B cell (primary cell): ENCODE measurements around the gene IFRD1. TPM values are rescaled to one million over a fixed set of nuclear protein-coding genes. Genes with fewer than 3 reads are reported as not detected.

Experiments
- ATAC-seq: fragments of 200-7000 bp; cut with Tn5 transposase; one replicate; pipeline ENCODE4 v1.10.0; 2021; ENCODE audit warnings: low read depth, mild to moderate bottlenecking, moderate number of reproducible peaks, moderate library complexity
- CTCF ChIA-PET: fragments of 350-600 bp; sonication (Branson Sonifier 250); formaldehyde crosslinking; loops from one replicate; lab custom pipeline; 2021; ENCODE audit warnings: antibody characterized with exemption, inconsistent platforms; lab: Charles Lee
- POLR2A ChIA-PET: fragments of 350-600 bp; sonication (Branson Sonifier 250); formaldehyde crosslinking; loops from one replicate; lab custom pipeline; 2021; ENCODE audit warnings: antibody characterized with exemption; lab: Charles Lee
- DNase-seq: peaks from one replicate; pipeline ENCODE4 v3.0.0; 2013
- H2AFZ ChIP-seq: 2 replicates; pipeline ENCODE4 v1.6.1; 2012; ENCODE audit warnings: mild to moderate bottlenecking, low read depth, low read length; ENCODE audit not compliant: insufficient read depth, poor library complexity, severe bottlenecking
- H3K27ac ChIP-seq, 2 donors: 1 replicate in 1 of 2; 2 replicates in 1 of 2; pipeline ENCODE4 v1.5.1; 2012 to 2013; ENCODE audit warnings: low read length in 2 of 2, mild to moderate bottlenecking in 2 of 2, moderate library complexity in 1 of 2
- H3K27me3 ChIP-seq, 4 experiments: fragments of 200-600 bp in 1 of 4; sonication (generic) in 1 of 4; replicated peaks in 1 of 4; 1 replicate in 2 of 4; 2 replicates in 2 of 4; pipeline versions ENCODE4 v1.6.1 to v1.7.0; 2013 to 2016; ENCODE audit warnings: low read length in 3 of 4, mild to moderate bottlenecking in 2 of 4, mixed read lengths in 1 of 4, moderate library complexity in 1 of 4; ENCODE audit not compliant: insufficient read depth in 4 of 4, control insufficient read depth in 3 of 4; ENCODE audit errors: control extremely low read depth in 1 of 4
- H3K36me3 ChIP-seq, 2 experiments: replicated peaks in 1 of 2; 1 replicate in 1 of 2; 2 replicates in 1 of 2; pipeline versions ENCODE4 v1.6.1 to v1.7.1; 2013; ENCODE audit warnings: low read length in 1 of 2; ENCODE audit not compliant: insufficient read depth in 2 of 2, control insufficient read depth in 1 of 2; ENCODE audit errors: control extremely low read depth in 1 of 2, extremely low read depth in 1 of 2
- H3K4me1 ChIP-seq, 2 donors: fragments of 200-600 bp in 1 of 2; sonication (generic) in 1 of 2; 1 replicate in 1 of 2; 2 replicates in 1 of 2; pipeline versions ENCODE4 v1.5.1 to v1.6.1; 2013 to 2017; ENCODE audit warnings: low read length in 2 of 2; ENCODE audit not compliant: control insufficient read depth in 2 of 2, insufficient read depth in 2 of 2
- H3K4me2 ChIP-seq: replicated peaks from 2 replicates; pipeline ENCODE3; 2012; ENCODE audit warnings: mild to moderate bottlenecking, low read depth, low read length; ENCODE audit not compliant: poor library complexity, severe bottlenecking
- H3K4me3 ChIP-seq, 5 experiments: fragments of 200-600 bp in 1 of 5; sonication (generic) in 1 of 5; 1 replicate in 3 of 5; 2 replicates in 2 of 5; pipeline versions ENCODE4 v1.5.1 to v1.7.0; 2011 to 2016; ENCODE audit warnings: low read length in 4 of 5, mild to moderate bottlenecking in 4 of 5, low read depth in 2 of 5, control low read depth in 1 of 5, moderate library complexity in 1 of 5; ENCODE audit not compliant: insufficient read depth in 1 of 5; ENCODE audit errors: control extremely low read depth in 1 of 5, extremely low read depth in 1 of 5
- H3K79me2 ChIP-seq: fragments of 200-600 bp; sonication (generic); one replicate; pipeline ENCODE4 v1.6.0; 2016; ENCODE audit warnings: low read length; ENCODE audit not compliant: control insufficient read depth, insufficient read depth
- H3K9ac ChIP-seq: fragments of 200-600 bp; sonication (generic); 2 replicates; pipeline ENCODE4 v1.6.1; 2017; ENCODE audit warnings: mild to moderate bottlenecking, low read length, moderate library complexity
- H3K9me3 ChIP-seq, 3 donors: one replicate each; pipeline versions ENCODE4 v1.6.1 to v1.7.1; 2013; ENCODE audit warnings: low read length in 2 of 3; ENCODE audit not compliant: control insufficient read depth in 2 of 3, insufficient read depth in 1 of 3; ENCODE audit errors: control extremely low read depth in 1 of 3
- H4K20me1 ChIP-seq: 2 replicates; pipeline ENCODE4 v1.6.0; 2012; ENCODE audit warnings: mild to moderate bottlenecking, low read length; ENCODE audit not compliant: insufficient read depth, control insufficient read depth, poor library complexity, severe bottlenecking
- H3K27ac Mint-ChIP-seq: one replicate; pipeline ENCODE4 v1.8.0; 2021; ENCODE audit warnings: mixed read lengths
- H3K27me3 Mint-ChIP-seq: one replicate; pipeline ENCODE4 v1.8.0; 2021; ENCODE audit warnings: mixed read lengths
- H3K4me1 Mint-ChIP-seq: one replicate; pipeline ENCODE4 v1.8.0; 2021; ENCODE audit warnings: mixed read lengths
- H3K4me3 Mint-ChIP-seq: one replicate; pipeline ENCODE4 v1.8.0; 2021; ENCODE audit warnings: mixed read lengths
- H3K9me3 Mint-ChIP-seq: one replicate; pipeline ENCODE4 v1.8.0; 2022; ENCODE audit warnings: mixed read lengths; ENCODE audit not compliant: insufficient read depth
- EZH2 ChIP-seq: IDR thresholded peaks from 2 replicates; pipeline ENCODE4 v1.6.1; 2012; ENCODE audit warnings: borderline replicate concordance, low read depth, mild to moderate bottlenecking, moderate library complexity, low read length; ENCODE audit not compliant: insufficient read depth, poor library complexity, severe bottlenecking
- WGBS: methylation state at CpG from one replicate; pipeline ENCODE4 v1.1.5; 2013; ENCODE audit warnings: missing lambda C conversion rate; ENCODE audit not compliant: insufficient coverage; 5-methylcytosine and 5-hydroxymethylcytosine counted together
- intact Hi-C: fragments of 100-400 bp; cut with micrococcal nuclease; formaldehyde crosslinking; loops from one replicate; pipeline ENCODE4 v1.10.0; 2022
- polyA plus RNA-seq: library from polyadenylated mRNA; depleted of rRNA; stranded (reverse); fragments of >200 nt; gene quantifications from 2 replicates; pipeline ENCODE4 v1.2.3, GENCODE V29; 2012
- total RNA-seq, 2 donors: library from RNA; stranded (reverse); fragments of 120-200 nt in 1 of 2; gene quantifications; 1 replicate in 1 of 2; 2 replicates in 1 of 2; pipeline versions ENCODE4 v1.2.3 to v1.2.4, GENCODE V29; 2013 to 2022
- TF ChIP-seq, protein P1 (sequence below): fragments of 200-600 bp; IDR thresholded peaks from one replicate; pipeline ENCODE4 v1.8.0; 2022; ENCODE audit warnings: antibody characterized with exemption, mild to moderate bottlenecking

The IFRD1 gene
- total and polyA plus RNA-seq, 2 donors (not counting 1 experiment from before 2014, with no cell fraction given), result 54.1 to 106 TPM

DNA sequence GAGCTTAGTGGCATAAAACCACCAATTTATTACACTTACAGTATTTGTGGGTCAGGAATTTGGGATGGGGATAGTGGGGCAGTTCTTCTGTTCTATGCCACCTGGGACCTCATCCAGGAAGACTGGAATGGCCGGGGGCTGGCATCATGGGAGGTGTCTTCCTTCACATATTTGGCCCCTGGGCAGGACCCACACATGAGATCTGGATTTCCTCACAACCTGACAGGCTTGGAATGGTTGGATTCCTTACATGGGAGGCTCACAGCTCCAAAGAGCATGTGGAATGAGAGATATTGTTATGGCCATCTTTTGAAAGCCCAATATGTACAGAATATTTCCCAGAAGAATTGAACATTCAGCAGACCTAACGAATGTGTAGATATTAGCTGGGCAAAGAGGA, 52.4 kb downstream of the IFRD1 start:
- Histone ChIP-seq H3K9ac (no peak overlapping the region), H3K9me3 (no peaks in the 10 kb centered on the region), H2AFZ (no peak overlapping the region), H3K79me2 (no peaks in the 10 kb centered on the region), H3K4me1 (no peaks in the 10 kb centered on the region), H4K20me1 (no peaks in the 10 kb centered on the region), H3K4me2 (no peak overlapping the region), H3K27ac (no peak overlapping the region), H3K36me3 (no peaks in the 10 kb centered on the region), H3K27me3 (peaks cover 0 to 5% (median 0%) of the 10 kb centered on the region in 4 experiments), H3K4me3 (no peak overlapping the region)
- peaks cover 19% of the 10 kb centered on the region for H3K27me3 Mint-ChIP-seq
- H3K4me1 Mint-ChIP-seq, result peaks cover 3% of the 10 kb centered on the region
- WGBS, result 86% methylated on average over 1 of the region's 2 CpGs
- no peaks in the 10 kb centered on the region for H3K9me3 Mint-ChIP-seq
- POLR2A ChIA-PET, result no interaction called here
- no peak overlapping the region for H3K27ac Mint-ChIP-seq
- TF ChIP-seq, protein P1, sequence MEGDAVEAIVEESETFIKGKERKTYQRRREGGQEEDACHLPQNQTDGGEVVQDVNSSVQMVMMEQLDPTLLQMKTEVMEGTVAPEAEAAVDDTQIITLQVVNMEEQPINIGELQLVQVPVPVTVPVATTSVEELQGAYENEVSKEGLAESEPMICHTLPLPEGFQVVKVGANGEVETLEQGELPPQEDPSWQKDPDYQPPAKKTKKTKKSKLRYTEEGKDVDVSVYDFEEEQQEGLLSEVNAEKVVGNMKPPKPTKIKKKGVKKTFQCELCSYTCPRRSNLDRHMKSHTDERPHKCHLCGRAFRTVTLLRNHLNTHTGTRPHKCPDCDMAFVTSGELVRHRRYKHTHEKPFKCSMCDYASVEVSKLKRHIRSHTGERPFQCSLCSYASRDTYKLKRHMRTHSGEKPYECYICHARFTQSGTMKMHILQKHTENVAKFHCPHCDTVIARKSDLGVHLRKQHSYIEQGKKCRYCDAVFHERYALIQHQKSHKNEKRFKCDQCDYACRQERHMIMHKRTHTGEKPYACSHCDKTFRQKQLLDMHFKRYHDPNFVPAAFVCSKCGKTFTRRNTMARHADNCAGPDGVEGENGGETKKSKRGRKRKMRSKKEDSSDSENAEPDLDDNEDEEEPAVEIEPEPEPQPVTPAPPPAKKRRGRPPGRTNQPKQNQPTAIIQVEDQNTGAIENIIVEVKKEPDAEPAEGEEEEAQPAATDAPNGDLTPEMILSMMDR, result no peak
- TF ChIP-seq EZH2, result no peak
- ATAC-seq (no peak), DNase-seq (no peak)
- H3K4me3 Mint-ChIP-seq, result no peak overlapping the region
- CTCF ChIA-PET, result no interaction called here
- intact Hi-C loops, result no loop called here

DNA sequence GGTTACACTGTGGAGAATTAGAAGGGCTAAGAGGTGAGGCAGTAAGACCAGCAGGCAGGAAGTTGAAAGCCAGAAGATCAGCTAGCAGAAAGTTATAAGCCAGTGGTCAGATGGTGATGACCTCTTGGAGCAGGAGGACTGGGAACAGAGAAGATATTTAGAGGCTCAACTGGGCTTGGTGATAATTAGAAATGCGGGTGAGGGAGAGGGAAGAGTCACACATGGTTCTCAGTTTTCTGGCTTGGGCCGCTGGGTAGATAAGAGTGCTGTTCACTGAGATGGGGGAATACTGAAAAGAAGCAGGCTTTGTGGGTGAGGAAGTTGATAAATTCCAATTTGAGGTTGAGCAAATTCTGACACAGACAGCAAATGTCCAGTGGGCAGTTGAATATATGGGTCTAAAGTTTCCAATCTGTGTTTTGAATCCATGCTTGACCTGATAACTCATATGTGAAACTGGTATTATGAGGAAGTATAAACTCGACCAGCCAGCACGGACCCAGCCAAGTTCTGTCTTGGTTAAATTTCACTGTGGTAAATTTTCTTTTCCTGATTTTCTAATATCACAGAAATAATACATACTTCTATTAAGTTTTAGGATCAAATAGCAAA, 53.2 kb downstream of the IFRD1 start:
- ChIA-PET POLR2A (no interaction called here), CTCF (no interaction called here)
- Histone ChIP-seq H3K4me1 (no peaks in the 10 kb centered on the region), H3K79me2 (no peaks in the 10 kb centered on the region), H3K27ac (no peak overlapping the region), H3K4me3 (no peak overlapping the region), H3K9me3 (no peaks in the 10 kb centered on the region), H3K36me3 (no peaks in the 10 kb centered on the region), H3K9ac (no peak overlapping the region), H3K4me2 (no peak overlapping the region), H2AFZ (no peak overlapping the region), H3K27me3 (peaks cover 0 to 5% (median 0%) of the 10 kb centered on the region in 4 experiments), H4K20me1 (no peaks in the 10 kb centered on the region)
- peaks cover 3% of the 10 kb centered on the region for H3K4me1 Mint-ChIP-seq
- ATAC-seq, result no peak
- WGBS, result 96% methylated on average over 2 of the region's 4 CpGs
- no peaks in the 10 kb centered on the region for H3K9me3 Mint-ChIP-seq
- H3K4me3 Mint-ChIP-seq, result no peak overlapping the region
- intact Hi-C loops, result no loop called here
- no peak overlapping the region for H3K27ac Mint-ChIP-seq
- TF ChIP-seq EZH2, result no peak
- TF ChIP-seq, protein P1, result no peak
- peaks cover 19% of the 10 kb centered on the region for H3K27me3 Mint-ChIP-seq
- DNase-seq, result no peak
